ENCODE measurements around the gene RPEL1.
"Not testable (repeated sequence)": the region's sequence is repeated elsewhere in the genome, so short reads cannot be mapped to it uniquely, and the experiment has no call there.

RPEL1 gene

DNA sequence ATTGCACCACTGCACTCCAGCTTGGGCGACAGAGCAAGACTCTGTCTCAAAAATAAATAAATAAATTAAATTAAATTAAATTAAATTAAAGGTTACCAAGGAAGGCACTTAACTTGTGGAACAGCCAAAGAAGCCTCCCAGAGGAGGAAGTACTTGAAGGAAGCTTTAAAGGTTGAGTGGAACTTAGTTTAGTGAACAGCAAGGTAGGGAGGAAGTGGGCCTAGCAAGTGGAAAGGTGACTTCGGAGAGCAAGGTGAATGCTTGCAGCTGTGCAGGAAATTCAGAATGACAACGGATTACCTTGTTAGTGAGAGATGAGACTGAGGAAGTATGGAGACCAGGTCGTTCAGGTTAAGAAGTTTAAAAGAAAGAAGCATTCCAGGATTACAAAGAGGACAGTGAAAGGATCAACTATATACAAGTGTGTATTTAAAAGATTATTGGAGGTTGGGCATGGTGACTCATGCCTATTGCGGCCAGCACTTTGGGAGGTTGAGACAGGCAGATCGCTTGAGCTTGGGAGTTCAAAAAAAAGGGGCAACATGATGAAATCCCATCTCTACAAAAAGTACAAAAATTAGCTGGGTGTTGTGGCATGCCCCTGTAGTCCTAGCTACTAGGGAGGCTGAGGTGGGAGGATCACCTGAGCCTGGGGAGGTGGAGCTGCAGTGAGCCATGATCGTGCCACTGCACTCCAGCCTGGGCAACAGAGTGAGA is 12.8 kb upstream of the RPEL1 start:
- no peak for DNase-seq (ENCODE audit: low read depth in 2 of 2)

DNA sequence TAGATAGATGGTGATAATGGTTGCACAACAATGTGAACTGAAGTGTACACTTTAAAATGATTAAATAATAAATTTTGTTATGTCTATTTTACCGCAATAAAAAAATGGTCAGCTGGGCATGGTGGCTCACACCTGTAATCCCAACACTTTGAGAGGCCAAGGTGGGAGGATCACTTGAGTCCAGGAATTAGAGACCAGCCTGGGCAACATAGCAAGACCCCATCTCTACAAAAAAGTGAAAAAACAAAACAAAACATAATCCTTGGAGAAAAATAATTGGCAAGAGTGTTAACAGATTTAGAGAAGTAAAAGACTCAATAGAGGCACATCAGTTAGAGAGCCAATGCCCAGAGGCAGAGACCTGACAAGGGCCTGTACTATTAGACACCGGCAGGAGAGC is 9.9 kb upstream of the RPEL1 start:
- no peak for DNase-seq (ENCODE audit: low read depth in 2 of 2)

DNA sequence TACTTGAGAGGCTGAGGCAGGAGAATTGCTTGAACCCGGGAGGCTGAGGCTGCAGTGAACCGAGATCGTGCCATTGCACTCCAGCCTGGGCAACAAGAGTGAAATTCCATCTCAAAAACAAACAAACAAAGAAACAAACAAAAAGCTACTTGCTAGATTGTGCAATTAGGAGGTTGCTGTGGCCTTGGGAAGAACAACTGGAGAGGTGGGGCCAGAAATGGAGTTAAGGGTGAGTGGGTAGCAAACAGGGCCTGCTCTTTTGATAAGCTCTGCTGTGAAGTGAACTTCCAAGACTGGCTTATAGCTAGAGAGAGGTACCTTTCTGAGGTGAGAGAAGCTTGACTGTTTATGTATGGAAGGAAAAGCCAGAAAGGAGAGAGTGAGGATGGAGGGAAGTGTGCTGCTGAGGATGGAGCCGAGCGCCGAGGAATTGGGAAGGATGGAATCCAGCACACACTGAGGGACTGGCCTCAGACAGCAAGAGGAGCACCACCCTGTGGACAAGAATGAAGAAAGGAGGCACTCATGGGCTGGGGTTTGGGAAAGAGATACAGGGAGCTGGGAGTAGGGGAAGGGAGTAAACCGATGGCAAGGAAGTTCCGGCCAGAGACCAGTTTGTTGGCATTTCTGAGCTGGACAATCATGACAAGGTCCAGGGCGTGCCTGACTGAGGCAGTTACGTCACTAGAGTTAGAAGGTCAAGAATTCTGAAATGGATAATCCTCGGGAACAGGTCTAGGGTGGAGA is 7.0 kb upstream of the RPEL1 start:
- no peak for DNase-seq (ENCODE audit: low read depth in 2 of 2)

DNA sequence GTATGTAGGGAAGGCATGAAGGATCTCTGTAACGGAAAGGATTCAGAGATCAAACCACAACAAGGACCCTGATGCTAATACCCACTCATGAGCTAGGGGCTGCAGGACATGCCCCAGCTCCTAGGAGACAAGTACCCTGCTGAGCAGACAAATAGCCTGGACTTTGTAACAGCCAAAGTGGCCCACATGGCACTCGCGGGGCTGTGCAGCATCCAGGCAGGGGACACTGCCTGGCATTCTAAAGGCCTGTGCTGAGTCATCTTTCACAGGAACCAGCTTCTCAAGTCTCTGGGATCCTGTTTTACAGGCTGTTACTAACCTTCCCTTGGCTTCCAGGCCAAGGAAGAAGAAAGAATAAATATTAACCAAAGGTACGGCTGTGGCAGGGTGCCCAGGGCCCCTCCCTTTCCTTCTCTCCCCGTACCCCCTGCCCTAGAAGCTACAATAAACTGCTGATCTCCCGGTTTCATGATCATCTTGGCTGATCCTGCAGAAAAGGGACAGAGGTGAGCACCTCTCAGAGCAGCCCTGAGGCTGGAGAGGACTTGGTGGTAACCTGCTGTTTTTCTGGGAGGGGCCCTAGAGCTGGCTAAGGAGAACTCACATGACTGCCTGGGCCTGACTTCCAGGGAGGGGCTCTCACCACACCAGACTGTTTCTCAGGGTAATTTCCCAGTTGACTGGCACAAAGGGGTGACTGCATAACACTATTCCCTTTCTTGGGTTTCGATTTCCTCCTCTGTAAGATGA is 4.2 kb upstream of the RPEL1 start:
- no peak for DNase-seq (ENCODE audit: low read depth in 2 of 2)

DNA sequence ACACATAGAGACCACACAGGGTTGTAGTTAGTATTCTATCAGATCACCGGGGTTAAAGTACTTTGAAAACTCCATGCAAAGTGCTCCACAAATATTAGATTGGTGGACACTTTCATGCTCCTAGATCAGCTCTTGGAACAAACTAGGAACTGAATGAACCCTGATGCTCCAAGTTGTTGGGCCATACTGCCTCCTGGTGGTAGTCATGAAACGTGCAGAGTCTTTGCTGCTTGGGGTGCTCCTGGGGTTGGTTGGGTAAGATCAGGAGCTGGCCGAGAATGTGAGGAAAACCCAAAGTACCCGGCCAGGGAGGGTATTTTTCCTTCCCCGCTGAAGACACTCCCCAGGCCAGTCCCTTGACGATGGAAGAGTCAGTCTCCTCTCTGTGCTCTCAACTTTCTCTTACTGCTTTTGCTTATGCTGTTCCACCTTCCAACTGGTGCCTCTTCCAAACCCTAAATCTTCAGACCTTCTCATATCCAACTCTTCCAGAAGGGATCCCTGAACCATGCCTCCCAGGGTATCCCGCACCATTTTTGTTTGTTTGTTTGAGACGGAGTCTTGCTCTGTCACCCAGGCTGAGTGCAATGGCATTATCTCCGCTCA is 918 bp upstream of the RPEL1 start:
- peak; percentile 30 to 58 for DNase-seq (ENCODE audit: low read depth in 2 of 2)

DNA sequence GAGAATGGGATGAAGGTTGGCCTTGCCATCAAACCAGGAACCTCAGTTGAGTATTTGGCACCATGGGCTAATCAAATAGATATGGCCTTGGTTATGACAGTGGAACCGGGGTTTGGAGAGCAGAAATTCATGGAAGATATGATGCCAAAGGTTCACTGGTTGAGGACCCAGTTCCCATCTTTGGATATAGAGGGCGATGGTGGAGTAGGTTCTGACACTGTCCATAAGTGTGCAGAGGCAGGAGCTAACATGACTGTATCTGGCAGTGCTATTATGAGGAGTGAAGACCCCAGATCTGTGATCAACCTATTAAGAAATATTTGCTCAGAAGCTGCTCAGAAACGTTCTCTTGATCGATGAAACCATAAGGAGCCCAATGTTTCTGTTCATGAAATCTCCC is 637 bp downstream of the RPEL1 start:
- DNase-seq (ENCODE audit: low read depth in 2 of 2) = no peak

DNA sequence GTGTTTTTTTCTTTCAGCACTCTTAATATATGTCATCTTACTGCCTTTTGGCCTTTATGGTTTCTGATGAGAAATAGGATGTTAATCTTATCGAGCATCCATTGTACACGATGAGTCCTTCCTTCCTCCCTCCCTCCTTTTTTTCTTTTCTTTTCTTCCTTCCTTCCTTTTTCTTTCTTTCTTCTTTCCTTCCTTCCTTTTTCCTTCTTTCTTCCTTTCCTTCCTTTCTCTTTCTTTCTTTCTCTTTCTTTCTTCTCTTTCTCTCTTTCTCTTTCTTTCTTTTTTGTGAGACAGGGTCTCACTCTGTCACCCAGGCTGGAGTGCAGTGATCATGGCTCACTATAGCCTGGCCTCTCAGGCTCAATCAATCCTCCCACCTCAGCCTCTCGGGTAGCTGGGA is 8.4 kb downstream of the RPEL1 start:
- DNase-seq (ENCODE audit: low read depth in 2 of 2) = no peak

DNA sequence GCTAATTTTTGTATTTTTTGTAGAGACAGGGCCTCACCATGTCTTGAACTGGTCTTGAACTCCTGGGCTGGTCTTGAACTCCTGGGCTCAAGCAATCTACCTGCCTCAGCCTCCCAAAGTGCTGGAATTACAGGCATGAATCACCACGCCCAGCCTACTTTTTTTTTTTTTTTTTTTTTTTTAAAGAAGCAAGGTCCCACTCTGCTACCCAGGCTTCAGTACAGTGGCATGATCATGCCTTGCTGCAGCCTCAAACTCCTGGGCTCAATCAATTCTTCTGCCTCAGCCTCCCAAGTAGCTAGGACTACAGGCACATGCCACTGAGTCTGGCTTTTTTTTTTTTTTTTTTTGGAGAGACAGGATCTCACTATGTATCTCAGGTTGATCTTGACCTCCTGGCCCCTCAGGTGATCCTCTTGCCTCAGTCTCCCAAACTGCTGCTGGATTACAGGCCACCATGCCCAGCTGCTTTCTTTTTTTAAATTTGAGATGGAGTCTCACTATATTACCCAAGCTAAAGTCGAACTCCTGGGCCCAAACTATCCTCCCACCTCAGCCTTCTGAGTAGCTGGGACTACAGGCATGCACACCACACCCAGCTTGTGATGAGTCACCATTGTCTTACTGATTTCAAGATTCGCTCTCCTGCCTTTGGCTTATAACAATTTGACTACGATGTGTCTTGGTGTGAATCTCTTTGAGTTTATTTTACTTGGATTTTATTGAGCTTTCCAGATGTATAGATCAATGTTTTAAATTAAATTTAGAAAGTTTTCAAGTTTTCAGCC is 9.0 kb downstream of the RPEL1 start:
- no peak for DNase-seq (ENCODE audit: low read depth in 2 of 2)

DNA sequence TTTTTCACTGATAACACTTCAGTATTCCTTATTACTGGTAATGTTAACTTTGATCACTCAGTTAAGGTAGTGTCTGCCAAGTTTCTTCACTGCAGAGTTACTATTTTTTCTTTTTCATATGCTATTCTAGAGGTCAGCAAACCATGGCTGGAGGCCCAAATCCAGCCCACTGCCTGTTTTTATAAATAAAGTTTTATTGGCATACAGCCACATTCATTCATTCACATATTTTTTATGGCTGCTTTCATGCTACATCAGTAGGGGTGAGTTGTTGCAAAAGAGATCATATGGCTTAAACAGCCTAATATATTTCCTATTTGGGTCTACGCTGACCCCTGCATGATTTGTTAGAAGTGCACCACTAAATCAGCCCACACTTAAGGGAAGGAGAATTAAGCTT is 10.9 kb downstream of the RPEL1 start:
- DNase-seq (ENCODE audit: low read depth in 2 of 2) = no peak

DNA sequence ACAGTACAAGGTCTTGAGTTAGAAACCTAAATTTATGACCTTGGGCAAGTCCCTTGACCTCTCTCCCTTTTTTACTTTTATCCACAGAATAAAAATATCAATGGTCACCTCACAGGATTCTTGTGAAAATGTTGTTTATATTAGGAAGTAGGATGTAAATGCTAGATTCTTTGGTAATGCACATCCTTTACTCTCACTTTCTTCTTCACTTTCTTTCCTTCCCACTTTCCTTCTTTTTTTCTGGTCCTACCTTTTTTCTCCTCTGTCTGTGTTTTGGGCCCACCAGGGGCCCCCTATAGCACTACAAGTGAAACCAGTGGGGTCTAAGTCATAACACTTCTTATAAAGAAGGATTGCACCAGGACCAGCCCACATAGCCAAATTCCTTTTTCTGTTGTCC is 12.1 kb downstream of the RPEL1 start:
- no peak for DNase-seq (ENCODE audit: low read depth in 2 of 2)

DNA sequence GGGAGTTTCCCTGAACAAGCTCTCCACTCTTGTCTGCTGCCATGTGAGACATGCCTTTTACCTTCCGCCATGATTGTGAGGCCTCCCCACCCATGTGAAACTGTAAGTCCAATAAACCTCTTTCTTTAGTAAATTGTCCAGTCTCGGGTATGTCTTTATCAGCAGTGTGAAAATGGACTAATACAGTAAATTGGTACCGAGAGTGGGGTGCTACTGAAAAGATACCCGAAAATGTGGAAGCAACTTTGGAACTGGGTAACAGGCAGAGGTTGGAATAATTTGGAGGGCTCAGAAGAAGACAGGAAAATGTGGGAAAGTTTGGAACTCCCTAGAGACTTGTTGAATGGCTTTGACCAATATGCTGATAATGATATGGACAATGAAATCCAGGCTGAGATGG is 13.2 kb downstream of the RPEL1 start:
- not testable (repeated sequence) for DNase-seq (ENCODE audit: low read depth in 2 of 2)

DNA sequence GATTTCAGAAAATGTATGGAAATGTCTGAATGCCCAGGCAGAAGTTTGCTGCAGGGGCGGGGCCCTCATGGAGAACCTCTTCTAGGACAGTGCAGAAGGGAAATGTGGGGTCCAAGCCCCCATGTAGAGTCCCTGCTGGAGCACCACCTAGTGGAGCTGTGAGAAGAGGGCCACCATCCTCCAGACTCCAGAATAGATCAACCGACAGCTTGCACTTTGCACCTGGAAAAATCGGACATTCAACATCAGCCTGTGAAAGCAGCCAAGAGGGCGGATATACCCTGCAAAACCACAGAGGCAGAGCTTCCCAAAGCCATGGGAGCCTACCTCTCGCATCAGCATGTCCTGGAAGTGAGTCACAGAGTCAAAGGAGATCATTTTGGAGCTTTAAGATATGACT is 14.3 kb downstream of the RPEL1 start:
- no peak for DNase-seq (ENCODE audit: low read depth in 2 of 2)

DNA sequence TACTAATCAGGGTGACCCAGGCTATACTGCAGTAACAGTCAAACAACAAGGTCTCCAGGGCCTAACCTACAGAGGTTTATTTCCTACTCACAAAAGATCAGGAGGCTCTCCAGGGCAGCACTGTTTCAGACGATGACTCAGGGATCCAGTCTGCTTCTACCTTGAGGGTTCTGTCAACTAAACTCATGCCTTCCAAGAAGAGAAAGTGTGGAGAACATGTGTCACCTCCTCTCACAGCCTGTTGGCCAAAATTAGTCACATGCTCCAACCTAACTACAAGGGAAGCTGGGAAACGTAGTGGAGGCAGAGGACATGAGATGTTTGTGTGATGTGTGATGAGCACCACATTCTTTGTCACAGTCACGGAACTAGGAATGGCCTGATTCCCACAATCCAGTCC is 16.5 kb downstream of the RPEL1 start:
- no peak for DNase-seq (ENCODE audit: low read depth in 2 of 2)

DNA sequence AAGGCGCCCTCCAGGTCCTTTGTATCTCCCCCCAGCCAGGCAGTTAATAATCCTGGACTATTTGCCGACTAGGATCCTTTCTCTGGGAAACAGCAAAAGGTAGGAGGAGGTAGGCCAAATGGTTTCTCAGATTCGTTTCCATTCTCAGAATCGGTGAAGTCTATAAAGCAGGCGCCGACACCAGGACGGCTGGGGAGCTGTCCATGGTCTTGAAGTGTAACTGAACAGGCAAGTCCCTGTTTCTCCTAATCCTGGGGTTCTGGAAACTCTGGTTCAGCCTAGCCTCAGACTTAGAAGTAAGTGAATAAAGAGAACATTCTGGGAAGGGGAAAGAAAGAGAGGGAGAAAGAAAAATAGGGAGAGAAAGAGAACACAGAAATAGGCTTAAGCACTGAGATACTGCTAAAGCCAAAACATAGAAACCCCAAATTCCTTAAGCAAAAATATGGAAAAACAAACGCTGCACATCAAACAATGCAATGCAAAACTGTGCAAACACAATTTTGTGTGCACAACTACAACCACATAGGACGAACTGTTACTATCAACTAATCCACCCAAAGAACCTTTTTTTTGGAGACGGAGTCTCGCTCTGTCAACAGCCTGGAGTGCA is 20.1 kb downstream of the RPEL1 start:
- no peak for DNase-seq (ENCODE audit: low read depth in 2 of 2)

DNA sequence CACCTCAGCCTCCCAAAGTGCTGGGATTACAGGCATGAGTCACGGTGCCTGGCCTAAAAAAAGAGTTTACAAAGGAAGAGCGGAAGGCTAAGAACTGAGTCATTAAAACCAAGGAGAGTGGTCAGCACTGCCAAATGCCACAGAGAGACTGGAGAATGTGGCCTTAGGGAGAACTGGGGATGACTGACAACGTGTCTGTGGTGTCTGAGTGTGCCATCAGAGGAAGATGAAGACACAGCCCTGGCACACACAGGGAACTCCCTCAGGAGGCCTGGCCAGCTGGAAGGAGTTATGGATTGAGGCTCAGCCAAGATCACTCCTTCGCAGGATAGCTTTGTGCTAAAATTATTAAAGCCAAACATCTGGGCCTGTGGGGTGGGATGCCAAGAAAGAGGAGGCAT is 27.4 kb downstream of the RPEL1 start:
- no peak for DNase-seq (ENCODE audit: low read depth in 2 of 2)

DNA sequence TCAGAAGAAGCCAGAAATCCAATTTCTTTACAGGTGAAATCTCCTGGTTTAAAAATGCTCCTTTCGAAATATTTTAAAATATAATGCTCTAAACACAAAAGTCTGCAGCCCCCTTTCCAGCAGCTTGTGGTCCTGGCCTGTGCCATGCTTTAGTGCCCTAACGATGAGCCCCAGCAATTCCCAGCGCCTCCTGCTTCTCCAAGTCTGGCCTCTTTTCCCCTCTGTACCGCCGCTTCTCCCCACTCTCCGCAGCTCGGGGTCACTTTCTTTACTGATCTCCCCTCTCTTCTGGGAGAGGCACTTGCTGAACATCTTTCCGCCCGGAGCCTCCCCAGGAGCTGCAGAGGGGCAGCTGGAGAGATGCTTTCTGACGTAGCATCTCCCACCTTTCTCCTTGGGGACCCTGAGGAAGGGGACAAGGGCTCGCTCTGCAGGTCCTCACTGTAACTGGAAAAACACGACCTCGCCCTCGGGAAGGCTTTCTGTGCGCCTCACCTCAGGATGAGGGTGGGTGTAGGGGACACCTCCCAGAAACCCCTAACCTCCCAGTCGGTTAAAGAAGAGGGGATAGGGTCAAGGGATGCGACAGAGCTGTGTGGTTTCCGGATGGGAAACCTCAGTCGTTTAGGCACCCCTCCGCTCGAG is 30.7 kb downstream of the RPEL1 start:
- no peak for DNase-seq (ENCODE audit: low read depth in 2 of 2)

DNA sequence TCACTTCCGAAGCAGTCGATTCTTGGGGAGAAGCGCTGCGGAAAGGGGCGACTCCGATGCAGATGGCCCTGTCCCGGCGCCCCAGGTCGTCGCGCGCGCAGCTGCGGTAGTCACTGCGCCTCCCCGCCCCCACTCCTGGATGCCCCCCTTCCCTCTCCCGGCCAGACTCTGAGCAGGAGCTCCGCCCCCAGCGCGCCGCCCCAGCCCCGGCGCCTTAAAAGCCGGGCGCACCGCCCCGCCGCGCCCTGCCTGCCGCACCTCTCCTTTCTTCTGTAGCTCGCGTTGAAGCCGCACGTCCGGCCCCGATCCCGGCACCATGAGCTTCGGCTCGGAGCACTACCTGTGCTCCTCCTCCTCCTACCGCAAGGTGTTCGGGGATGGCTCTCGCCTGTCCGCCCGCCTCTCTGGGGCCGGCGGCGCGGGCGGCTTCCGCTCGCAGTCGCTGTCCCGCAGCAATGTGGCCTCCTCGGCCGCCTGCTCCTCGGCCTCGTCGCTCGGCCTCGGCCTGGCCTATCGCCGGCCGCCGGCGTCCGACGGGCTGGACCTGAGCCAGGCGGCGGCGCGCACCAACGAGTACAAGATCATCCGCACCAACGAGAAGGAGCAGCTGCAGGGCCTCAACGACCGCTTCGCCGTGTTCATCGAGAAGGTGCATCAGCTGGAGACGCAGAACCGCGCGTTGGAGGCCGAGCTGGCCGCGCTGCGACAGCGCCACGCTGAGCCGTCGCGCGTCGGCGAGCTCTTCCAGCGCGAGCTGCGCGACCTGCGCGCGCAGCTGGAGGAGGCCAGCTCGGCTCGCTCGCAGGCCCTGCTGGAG is 31.4 kb downstream of the RPEL1 start, which contains the start of gene INA:
Gene INA, plus strand, starts transcription at position 243 of the 817 bp plus-strand sequence. Its CDS starts 74 bp downstream, at position 317.
- no peak for DNase-seq (ENCODE audit: low read depth in 2 of 2)

DNA sequence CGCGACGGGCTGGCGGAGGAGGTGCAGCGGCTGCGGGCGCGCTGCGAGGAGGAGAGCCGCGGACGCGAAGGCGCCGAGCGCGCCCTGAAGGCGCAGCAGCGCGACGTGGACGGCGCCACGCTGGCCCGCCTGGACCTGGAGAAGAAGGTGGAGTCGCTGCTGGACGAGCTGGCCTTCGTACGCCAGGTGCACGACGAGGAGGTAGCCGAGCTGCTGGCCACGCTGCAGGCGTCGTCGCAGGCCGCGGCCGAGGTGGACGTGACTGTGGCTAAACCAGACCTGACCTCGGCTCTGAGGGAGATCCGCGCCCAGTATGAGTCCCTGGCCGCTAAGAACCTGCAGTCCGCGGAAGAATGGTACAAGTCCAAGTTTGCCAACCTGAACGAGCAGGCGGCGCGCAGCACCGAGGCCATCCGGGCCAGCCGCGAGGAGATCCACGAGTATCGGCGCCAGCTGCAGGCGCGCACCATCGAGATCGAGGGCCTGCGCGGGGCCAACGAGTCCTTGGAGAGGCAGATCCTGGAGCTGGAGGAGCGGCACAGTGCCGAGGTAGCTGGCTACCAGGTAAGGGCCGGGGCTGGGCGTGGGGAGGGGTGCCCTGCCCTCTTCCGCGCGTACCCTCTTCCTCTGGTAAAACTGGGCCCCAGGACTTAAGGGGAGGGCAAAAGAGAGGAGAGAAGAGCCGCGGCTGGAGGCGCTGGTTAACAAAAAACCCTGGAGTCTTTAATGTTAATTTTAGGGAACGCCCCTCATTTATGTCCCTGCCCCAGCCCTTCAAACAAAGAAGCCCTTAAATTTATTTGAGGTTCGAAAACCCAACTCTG is 32.2 kb downstream of the RPEL1 start:
- no peak for DNase-seq (ENCODE audit: low read depth in 2 of 2)

DNA sequence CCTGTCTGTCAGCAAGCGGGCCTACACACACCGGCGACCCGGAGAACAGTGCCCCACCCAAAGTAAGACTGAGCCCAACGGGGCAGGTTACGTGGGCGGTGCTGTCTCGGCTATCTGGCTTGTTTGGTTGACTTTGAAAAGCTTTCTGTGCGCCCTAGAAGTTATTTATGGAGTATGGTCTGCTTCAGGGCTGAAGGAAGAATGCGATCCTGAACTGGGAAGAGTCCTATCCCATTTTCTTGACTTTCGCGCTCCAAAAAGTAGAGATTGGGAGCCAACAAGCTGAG is 32.8 kb downstream of the RPEL1 start:
- no peak for DNase-seq (ENCODE audit: low read depth in 2 of 2)
